NT2/D1 (cell line): ENCODE results near the gene KAZN.

Experiments used
- SUZ12 ChIP-seq: IDR thresholded peaks from 2 replicates; pipeline ENCODE4 v1.6.1; 2011; ENCODE audit not compliant: insufficient read length, insufficient read depth; ENCODE audit errors: extremely low read depth
- YY1 ChIP-seq: IDR thresholded peaks from 2 replicates; pipeline ENCODE4 v1.6.1; 2011; ENCODE audit not compliant: insufficient read length, insufficient read depth
- ZNF274 ChIP-seq: IDR thresholded peaks from 2 replicates; pipeline ENCODE4 v1.6.1; 2011; ENCODE audit warnings: mild to moderate bottlenecking, low read depth, low read length

DNA sequence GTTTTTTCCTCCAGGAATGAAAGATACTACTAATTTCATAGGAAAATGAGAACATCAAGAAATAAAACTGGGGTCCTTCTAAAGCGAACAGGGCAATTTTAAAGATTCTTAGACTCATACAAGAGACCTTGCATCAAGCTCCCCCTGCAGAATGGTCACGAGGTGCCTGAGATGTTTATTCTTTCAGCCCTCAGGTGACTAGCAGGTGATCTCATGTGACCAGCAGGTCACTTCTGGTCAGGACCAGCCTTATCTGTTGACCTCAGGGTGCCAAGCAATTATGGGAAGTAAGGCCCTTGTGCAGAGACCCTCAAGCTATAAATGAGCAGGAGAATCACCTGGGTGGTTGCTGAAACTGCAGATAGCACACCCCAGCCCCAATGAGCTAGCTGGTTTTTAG is 534.5 kb downstream of the KAZN start:
- TF ChIP-seq YY1 (no peak), SUZ12 (no peak), ZNF274 (no peak)
